H1 (cell line): ENCODE data around the gene KIDINS220. TPM values are rescaled to one million over a fixed set of nuclear protein-coding genes. Genes with fewer than 3 reads are reported as not detected.

Experiments
- BCL11A ChIP-seq, 2 experiments: IDR thresholded peaks; one replicate each; pipeline ENCODE4 v1.6.1; 2011; ENCODE audit warnings: low read depth in 2 of 2, low read length in 2 of 2, mild to moderate bottlenecking in 2 of 2
- CTBP2 ChIP-seq: IDR thresholded peaks from 2 replicates; pipeline ENCODE4 v1.7.0; 2011; ENCODE audit warnings: borderline replicate concordance, mild to moderate bottlenecking, moderate library complexity, mixed read lengths, low read length; ENCODE audit not compliant: insufficient read depth, insufficient read length
- EP300 ChIP-seq, 2 experiments: IDR thresholded peaks; 1 replicate in 1 of 2; 2 replicates in 1 of 2; pipeline ENCODE4 v1.6.1; 2011 to 2012; ENCODE audit warnings: low read depth in 2 of 2, low read length in 2 of 2, mild to moderate bottlenecking in 2 of 2, borderline replicate concordance in 1 of 2, inconsistent platforms in 1 of 2, moderate library complexity in 1 of 2
- EZH2 ChIP-seq: fragments of 200-600 bp; sonication (generic); IDR thresholded peaks from 2 replicates; pipeline ENCODE4 v1.7.1; 2012; ENCODE audit warnings: low read depth, mild to moderate bottlenecking, moderate library complexity, low read length, inconsistent platforms; ENCODE audit not compliant: severe bottlenecking
- HDAC2 ChIP-seq, 2 experiments: fragments of 300-600 bp in 1 of 2; sonication (generic) in 1 of 2; IDR thresholded peaks; 2 replicates each; pipeline ENCODE4 v1.6.1; 2011 to 2012; ENCODE audit warnings: low read depth in 2 of 2, low read length in 2 of 2, mild to moderate bottlenecking in 2 of 2, moderate library complexity in 2 of 2, borderline replicate concordance in 1 of 2, inconsistent platforms in 1 of 2
- HDAC6 ChIP-seq: IDR thresholded peaks from one replicate; pipeline ENCODE4 v1.7.1; 2012; ENCODE audit warnings: low read depth, mild to moderate bottlenecking, inconsistent platforms, low read length, moderate library complexity
- JUN ChIP-seq: IDR thresholded peaks from 2 replicates; pipeline ENCODE4 v1.6.1; 2011; ENCODE audit warnings: low read depth, mild to moderate bottlenecking, improper control_type of control experiment, low read length
- KDM4A ChIP-seq: IDR thresholded peaks from one replicate; pipeline ENCODE4 v1.7.1; 2012; ENCODE audit warnings: low read depth, mild to moderate bottlenecking, moderate library complexity, low read length, inconsistent platforms; ENCODE audit not compliant: severe bottlenecking
- KDM5A ChIP-seq: fragments of 200-600 bp; IDR thresholded peaks from 2 replicates; pipeline ENCODE4 v1.7.1; 2012; ENCODE audit warnings: mild to moderate bottlenecking, low read length, inconsistent platforms, mixed read lengths
- NRF1 ChIP-seq: IDR thresholded peaks from 2 replicates; pipeline ENCODE4 v1.6.1; 2011; ENCODE audit warnings: mild to moderate bottlenecking, low read depth, low read length, improper control_type of control experiment
- POU5F1 ChIP-seq: IDR thresholded peaks from 2 replicates; pipeline ENCODE4 v1.6.1; 2011; ENCODE audit warnings: low read depth, mild to moderate bottlenecking, low read length, moderate library complexity
- RFX5 ChIP-seq: IDR thresholded peaks from 2 replicates; pipeline ENCODE4 v1.6.1; 2011; ENCODE audit warnings: low read depth, low read length, improper control_type of control experiment, borderline replicate concordance
- SIX5 ChIP-seq: IDR thresholded peaks from 2 replicates; pipeline ENCODE4 v1.6.1; 2011; ENCODE audit warnings: mild to moderate bottlenecking, low read depth, low read length
- SRF ChIP-seq: IDR thresholded peaks from 2 replicates; pipeline ENCODE4 v1.6.1; 2011; ENCODE audit warnings: mild to moderate bottlenecking, low read depth, low read length, moderate library complexity
- TCF12 ChIP-seq: IDR thresholded peaks from 2 replicates; pipeline ENCODE4 v1.6.1; 2011; ENCODE audit warnings: low read depth, mild to moderate bottlenecking, low read length
- YY1 ChIP-seq: IDR thresholded peaks from 2 replicates; pipeline ENCODE4 v1.6.1; 2011; ENCODE audit warnings: low read depth, mild to moderate bottlenecking, low read length
- polyA plus RNA-seq, 7 experiments: library from polyadenylated mRNA; depleted of rRNA in 3 of 7; stranded (reverse) in 5 of 7; unstranded in 2 of 7; fragments of >200 nt in 5 of 7; fragments of 200-250 nt in 2 of 7; gene quantifications; 1 replicate in 5 of 7; 2 replicates in 1 of 7; 4 replicates in 1 of 7; pipeline versions ENCODE4 v1.2.1 to v1.2.3, GENCODE V29; 2011 to 2013; ENCODE audit warnings: missing spikeins in 2 of 7, mixed read lengths in 2 of 7
- total RNA-seq: library from RNA; stranded (reverse); fragmentation: NEBNext Ultra II Directional; extraction: Animal tissue kit (Norgen Biotek cat#: 25700); gene quantifications from 2 replicates; pipeline ENCODE4 v1.2.1, GENCODE V29; 2021
- TF ChIP-seq, protein P1 (sequence below): IDR thresholded peaks from 2 replicates; pipeline ENCODE4 v1.6.1; 2012; ENCODE audit warnings: inconsistent platforms
- TF ChIP-seq, protein P2 (sequence below), 3 experiments: IDR thresholded peaks; 1 replicate in 2 of 3; 2 replicates in 1 of 3; pipeline versions ENCODE4 v1.5.1 to v1.6.1; 2011; ENCODE audit warnings: low read length in 3 of 3, mild to moderate bottlenecking in 3 of 3, inconsistent platforms in 2 of 3, low read depth in 1 of 3, moderate library complexity in 1 of 3; ENCODE audit not compliant: insufficient read depth in 1 of 3; ENCODE audit errors: control extremely low read depth in 1 of 3
- TF ChIP-seq, protein P3 (sequence below): IDR thresholded peaks from 2 replicates; pipeline ENCODE4 v1.6.1; 2012; ENCODE audit warnings: inconsistent platforms
- TF ChIP-seq, protein P4 (sequence below): IDR thresholded peaks from 2 replicates; pipeline ENCODE4 v1.6.1; 2011; ENCODE audit warnings: low read depth, mild to moderate bottlenecking, low read length; ENCODE audit not compliant: insufficient read depth

Gene KIDINS220
- total and polyA plus RNA-seq, 2 of the 8 experiments (the other 6 are each of a cell fraction or from before 2014, with no cell fraction given): 21.2 to 27.1 TPM

DNA sequence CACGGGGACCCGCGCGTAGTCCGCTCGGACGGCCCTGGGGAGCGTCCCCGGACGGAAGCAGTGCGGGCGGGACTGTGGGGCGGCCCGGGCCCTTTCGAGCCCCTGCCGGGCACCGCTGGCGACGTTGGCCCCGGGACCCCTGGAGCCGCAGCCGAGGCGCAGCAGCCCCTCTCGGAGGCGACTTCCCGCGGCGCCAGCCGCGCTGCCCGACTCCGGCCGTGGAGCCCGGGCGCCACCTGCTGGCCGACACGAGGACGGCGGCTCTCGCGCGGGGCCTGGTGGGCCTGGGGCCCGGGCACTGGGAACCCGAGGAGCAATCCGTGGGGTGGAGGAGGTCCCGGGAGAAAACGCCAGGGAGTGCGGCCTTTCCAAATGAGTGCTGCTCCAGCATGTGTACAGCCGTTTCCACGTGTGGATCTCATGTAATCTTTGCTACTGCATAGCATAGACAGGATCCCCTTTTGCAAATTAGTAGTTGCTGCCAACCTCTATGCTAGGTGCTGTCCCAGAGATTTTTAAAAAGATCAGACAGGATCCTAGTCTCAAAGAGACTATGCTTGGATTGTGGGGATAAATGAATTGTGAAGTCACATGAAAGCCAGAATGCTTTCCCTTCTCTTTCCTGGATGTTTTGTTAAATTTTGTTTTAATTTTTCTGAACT is 151.6 kb downstream of the KIDINS220 start (continued):
- TF ChIP-seq, protein P1, sequence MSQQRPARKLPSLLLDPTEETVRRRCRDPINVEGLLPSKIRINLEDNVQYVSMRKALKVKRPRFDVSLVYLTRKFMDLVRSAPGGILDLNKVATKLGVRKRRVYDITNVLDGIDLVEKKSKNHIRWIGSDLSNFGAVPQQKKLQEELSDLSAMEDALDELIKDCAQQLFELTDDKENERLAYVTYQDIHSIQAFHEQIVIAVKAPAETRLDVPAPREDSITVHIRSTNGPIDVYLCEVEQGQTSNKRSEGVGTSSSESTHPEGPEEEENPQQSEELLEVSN: no peak
- TF ChIP-seq CTBP2 (no peak), POU5F1 (no peak), HDAC2 (IDR thresholded peaks at IDR 0.05; ENCODE audit: borderline replicate concordance in 1 of 2, low read depth in 2 of 2, low read length in 2 of 2) (peak in 1 of 2 experiments; percentile 50; a peak in 1 of 4 replicates), RFX5 (no peak), KDM4A (peak; percentile 27), EZH2 (no peak), HDAC6 (no peak), JUN (no peak), TCF12 (no peak), KDM5A (no peak), YY1 (no peak; the same call in 1 of the 2 replicates), EP300 (IDR thresholded peaks at IDR 0.05; ENCODE audit: borderline replicate concordance in 1 of 2, low read depth in 2 of 2, low read length in 2 of 2) (no peak), SIX5 (no peak), BCL11A (IDR thresholded peaks at IDR 0.05; ENCODE audit: low read depth in 2 of 2, low read length in 2 of 2) (no peak), SRF (no peak), NRF1 (no peak)
- TF ChIP-seq, protein P2, sequence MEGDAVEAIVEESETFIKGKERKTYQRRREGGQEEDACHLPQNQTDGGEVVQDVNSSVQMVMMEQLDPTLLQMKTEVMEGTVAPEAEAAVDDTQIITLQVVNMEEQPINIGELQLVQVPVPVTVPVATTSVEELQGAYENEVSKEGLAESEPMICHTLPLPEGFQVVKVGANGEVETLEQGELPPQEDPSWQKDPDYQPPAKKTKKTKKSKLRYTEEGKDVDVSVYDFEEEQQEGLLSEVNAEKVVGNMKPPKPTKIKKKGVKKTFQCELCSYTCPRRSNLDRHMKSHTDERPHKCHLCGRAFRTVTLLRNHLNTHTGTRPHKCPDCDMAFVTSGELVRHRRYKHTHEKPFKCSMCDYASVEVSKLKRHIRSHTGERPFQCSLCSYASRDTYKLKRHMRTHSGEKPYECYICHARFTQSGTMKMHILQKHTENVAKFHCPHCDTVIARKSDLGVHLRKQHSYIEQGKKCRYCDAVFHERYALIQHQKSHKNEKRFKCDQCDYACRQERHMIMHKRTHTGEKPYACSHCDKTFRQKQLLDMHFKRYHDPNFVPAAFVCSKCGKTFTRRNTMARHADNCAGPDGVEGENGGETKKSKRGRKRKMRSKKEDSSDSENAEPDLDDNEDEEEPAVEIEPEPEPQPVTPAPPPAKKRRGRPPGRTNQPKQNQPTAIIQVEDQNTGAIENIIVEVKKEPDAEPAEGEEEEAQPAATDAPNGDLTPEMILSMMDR (IDR thresholded peaks at IDR 0.05; ENCODE audit: control extremely low read depth in 1 of 3, insufficient read depth in 1 of 3, low read depth in 1 of 3, low read length in 3 of 3): peak; percentile 81 to 95 (median 84)
- TF ChIP-seq, protein P3, sequence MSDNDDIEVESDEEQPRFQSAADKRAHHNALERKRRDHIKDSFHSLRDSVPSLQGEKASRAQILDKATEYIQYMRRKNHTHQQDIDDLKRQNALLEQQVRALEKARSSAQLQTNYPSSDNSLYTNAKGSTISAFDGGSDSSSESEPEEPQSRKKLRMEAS: peak; percentile 54; the same call in 1 of the 2 replicates
- TF ChIP-seq, protein P4, sequence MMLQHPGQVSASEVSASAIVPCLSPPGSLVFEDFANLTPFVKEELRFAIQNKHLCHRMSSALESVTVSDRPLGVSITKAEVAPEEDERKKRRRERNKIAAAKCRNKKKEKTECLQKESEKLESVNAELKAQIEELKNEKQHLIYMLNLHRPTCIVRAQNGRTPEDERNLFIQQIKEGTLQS: no peak
